Fibroblast of the aortic adventitia (primary cell): Measurements from ENCODE around the gene NTN3. TPM values are rescaled to one million over a fixed set of nuclear protein-coding genes. Genes with fewer than 3 reads are reported as not detected.

Source experiments
- DNase-seq: peaks from one replicate; pipeline ENCODE4 v3.0.0-alpha.2; 2010; ENCODE audit warnings: low read depth
- H3K4me3 ChIP-seq: 2 replicates; pipeline ENCODE4 v1.5.1; 2011; ENCODE audit warnings: low read depth, mild to moderate bottlenecking, control low read depth, low read length, moderate library complexity
- total RNA-seq: library from RNA; depleted of rRNA; stranded (reverse); fragments of >200 nt; gene quantifications from 2 replicates; pipeline ENCODE4 v1.2.3, GENCODE V29; 2012; ENCODE audit warnings: low replicate concordance
- TF ChIP-seq, protein P1 (sequence below): IDR thresholded peaks from 2 replicates; pipeline ENCODE4 v1.5.1; 2011; ENCODE audit warnings: mild to moderate bottlenecking, low read length, control low read depth, inconsistent platforms; ENCODE audit not compliant: insufficient read depth

NTN3 gene
- total RNA-seq, 1 donor: 0.45 TPM

DNA sequence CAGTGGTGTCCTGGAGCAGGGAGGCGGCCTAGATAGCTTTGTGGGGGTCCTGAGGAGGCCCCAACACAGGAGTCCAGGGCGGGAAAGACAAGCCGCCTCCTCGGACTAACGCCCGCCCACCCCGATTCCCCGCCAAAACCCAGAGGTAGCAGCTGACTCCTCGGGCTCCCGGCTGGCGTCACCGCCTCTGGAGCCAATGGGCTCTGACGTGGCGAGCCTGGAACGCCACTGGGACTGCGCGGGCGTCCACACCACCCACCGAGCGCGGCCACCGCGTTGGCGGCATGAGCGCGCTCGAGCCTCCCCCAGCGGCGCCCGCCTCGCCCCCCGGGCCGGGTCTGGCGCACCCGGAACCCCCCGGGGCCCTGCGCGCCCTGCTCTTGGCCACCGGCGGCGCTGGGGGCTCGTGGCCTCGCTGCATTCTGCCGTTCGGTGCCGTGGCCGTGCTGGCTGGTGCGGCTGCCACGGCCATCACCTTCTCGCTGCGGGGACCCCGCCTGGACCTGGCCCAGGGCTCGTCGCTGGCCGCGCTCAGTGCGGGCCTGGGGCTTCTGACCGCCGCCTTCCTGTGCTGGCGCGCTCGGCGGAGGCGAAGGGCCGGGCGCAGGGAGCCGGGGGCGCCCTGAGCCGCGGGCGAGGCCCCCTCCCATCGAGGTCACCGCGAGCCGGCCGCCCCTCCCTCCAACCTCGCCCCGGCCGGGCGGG, 3.4 kb upstream of the NTN3 start:
- peak; percentile 71 for DNase-seq
- TF ChIP-seq, protein P1, sequence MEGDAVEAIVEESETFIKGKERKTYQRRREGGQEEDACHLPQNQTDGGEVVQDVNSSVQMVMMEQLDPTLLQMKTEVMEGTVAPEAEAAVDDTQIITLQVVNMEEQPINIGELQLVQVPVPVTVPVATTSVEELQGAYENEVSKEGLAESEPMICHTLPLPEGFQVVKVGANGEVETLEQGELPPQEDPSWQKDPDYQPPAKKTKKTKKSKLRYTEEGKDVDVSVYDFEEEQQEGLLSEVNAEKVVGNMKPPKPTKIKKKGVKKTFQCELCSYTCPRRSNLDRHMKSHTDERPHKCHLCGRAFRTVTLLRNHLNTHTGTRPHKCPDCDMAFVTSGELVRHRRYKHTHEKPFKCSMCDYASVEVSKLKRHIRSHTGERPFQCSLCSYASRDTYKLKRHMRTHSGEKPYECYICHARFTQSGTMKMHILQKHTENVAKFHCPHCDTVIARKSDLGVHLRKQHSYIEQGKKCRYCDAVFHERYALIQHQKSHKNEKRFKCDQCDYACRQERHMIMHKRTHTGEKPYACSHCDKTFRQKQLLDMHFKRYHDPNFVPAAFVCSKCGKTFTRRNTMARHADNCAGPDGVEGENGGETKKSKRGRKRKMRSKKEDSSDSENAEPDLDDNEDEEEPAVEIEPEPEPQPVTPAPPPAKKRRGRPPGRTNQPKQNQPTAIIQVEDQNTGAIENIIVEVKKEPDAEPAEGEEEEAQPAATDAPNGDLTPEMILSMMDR: peak; percentile 7
- peak overlapping the region; percentile 60 for H3K4me3 ChIP-seq

- DNase-seq: no peak
- H3K4me3 ChIP-seq: peak overlapping the region; percentile 60
- TF ChIP-seq, protein P1: no peak
Measured at GRCh38 chr16:2468233-2468724, 2.8 kb upstream of the NTN3 start.

DNA sequence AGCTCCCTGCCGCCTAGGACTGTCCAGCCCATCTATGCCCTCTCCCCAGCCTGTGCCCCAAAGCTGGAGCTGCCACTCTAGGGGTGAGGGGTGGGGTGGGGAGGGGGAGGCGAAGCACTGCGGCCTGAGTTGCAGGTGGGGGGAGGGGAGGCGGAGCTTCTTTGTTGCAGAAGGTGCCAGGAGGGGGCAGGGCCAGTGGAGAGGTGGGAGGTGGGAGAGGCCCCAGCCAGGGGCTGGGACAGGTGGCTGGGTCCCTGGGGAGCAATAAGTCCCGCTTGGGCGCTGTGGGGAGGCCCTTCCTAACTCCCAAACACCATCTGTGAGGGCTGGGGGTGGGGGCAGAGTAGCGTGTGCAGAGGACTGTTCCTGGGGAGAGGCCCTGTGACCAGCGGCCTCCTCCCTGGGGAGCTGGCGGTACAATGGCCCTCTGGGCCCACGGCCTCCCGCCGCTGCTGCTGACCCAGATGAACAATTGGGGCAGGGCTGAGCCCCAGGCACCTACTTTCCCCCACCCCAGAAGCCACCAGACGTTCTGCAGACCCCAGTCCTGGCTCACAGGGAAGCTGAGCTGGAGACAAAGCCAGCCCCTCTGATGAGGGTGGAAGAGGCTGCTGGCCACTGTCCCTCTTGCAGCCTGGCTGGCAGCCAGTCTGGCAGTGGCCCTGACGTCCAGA, 2.2 kb upstream of the NTN3 start:
- TF ChIP-seq, protein P1: no peak
- no peak overlapping the region for H3K4me3 ChIP-seq
- DNase-seq: no peak

DNA sequence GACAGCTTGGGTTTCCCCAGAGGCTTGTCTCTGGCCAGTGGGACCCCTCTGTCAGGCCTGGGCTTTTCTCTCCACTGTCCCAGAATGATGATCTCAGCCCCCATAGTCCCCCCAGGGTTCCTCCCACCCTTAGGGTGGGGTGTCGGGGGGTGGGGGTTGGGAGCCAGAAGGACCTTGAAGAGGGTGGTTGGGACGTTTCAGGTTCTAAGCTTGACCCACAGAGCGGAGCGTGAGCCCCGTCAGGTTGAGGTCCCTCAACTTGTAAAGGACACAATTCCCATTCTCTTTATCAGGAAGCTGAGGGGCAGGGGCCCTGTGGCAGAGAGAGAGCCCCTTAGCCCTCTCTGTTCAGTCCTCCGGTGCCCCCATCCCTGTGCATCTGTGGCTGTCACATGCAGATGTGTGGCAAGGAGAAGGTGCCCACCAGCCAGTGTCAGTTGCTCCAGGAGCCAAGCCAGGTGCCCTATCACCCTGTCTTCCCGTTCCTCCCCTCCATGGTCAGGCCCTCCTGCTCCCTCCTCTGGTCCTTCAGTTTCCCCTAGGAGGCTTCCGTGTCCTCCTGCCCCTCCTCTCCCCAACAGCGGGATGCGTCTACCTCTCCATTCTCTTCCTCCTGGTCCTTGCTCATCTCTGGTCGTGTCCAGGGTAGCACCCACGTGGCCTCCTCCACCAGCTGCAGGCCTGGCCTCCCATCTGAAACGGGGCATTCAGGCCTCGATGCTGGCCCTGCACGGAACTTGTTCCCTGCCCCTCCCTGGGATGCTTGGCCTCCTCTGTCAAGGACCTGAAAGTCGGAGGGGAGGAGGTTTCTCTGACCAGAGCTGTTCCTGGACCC, 1.5 kb upstream of the NTN3 start:
- no peak for DNase-seq
- H3K4me3 ChIP-seq: no peak overlapping the region
- TF ChIP-seq, protein P1: no peak

GRCh38 chr16:2470234-2470601, 879 bp upstream of the NTN3 start:
- DNase-seq: no peak
- TF ChIP-seq, protein P1: no peak
- no peak overlapping the region for H3K4me3 ChIP-seq

DNA sequence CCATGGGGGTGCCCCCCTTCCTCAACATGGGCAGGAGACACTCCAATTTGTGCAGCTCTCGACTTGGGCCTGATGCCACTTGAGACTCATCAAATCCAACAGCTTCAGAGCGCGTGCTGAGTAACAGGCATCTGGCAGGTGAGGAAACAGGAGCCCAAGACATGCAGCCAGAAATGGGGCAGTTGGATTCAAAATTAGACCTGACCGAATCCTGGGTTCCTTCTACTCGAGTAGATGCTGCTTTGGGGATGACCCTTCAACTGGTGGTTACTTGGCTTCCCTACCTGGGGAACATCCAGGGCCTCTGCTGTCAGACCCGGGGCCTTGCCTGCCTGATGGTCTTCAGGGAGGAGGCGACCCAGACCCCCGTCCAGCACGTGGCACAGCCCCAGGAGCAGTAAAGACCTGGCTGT, 488 bp upstream of the NTN3 start:
- no peak for DNase-seq
- TF ChIP-seq, protein P1: no peak

More for the DNA sequence above, 488 bp upstream of the NTN3 start:
- H3K4me3 ChIP-seq: no peak overlapping the region
